Measurements from ENCODE around the gene SEC14L1.

DNA sequence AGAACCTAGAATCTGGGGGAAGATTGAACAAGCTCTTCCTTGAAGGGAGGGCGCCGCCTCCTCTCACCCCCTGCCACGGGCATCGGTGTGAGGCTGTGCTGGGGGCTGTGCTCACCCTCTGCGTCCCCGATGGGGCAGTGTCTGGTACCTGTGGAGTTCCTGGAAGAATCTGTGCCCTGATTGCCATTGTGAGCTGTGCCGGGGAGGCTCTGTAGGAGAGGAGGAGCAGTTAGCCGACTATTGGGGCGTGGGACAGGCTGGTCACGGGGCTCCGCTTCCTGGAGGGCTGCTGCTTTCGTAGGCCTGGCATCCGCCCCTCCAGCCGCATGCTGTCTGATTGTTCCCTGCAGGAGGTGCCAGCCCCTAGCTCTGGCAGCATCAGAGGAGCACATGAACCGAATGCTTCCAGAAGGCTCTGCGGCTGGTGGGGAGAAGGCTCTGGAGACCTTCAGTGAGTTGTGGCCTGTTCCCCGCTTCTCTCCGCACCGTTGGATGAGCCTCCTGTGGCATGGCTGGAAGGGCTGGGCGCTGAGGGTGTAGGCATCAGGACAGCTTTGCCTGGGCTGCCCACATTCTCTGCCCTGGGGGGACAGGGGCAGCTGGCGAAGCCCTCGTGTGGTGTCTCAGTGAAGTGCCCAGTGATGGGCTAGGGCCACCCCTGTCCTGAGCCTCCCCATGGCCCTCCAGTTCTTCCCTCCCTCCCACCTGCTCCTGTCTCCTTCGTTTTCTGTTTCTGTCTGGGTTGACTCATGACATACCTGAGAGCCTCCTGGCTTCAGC lies 86.9 kb downstream of the SEC14L1 start:
- TF ChIP-seq POLR2A (IDR thresholded peaks at IDR 0.05; ENCODE audit: low read depth, low read length): no peak
- TF ChIP-seq POLR2AphosphoS5 (IDR thresholded peaks at IDR 0.05; ENCODE audit: low read depth, low read length): no peak
- no peak for TF ChIP-seq TAF1 (IDR thresholded peaks at IDR 0.05; ENCODE audit: low read depth, low read length)
- TF ChIP-seq SPI1 (IDR thresholded peaks at IDR 0.05; ENCODE audit: low read depth, low read length): no peak
- TF ChIP-seq PAX5 (IDR thresholded peaks at IDR 0.05; ENCODE audit: insufficient read depth, low read length, severe bottlenecking): no peak
